ENCODE data around the gene HRH2. TPM values are rescaled to one million over a fixed set of nuclear protein-coding genes. Genes with fewer than 3 reads are reported as not detected.

Gene HRH2
- total RNA-seq, 2 experiments from 2014 or later: 23.2 to 24.5 TPM

GRCh38 chr5:175731172-175731571 lies 73.3 kb downstream of the HRH2 start:
- DNase-seq (no peak), ATAC-seq (no peak)
- Mint-ChIP-seq H3K27ac (no peak overlapping the region), H3K36me3 (ENCODE audit: low read depth) (no peaks in the 10 kb centered on the region), H3K9me3 (no peaks in the 10 kb centered on the region), H3K4me3 (no peak overlapping the region), H3K27me3 (peaks cover 10% of the 10 kb centered on the region), H3K4me1 (ENCODE audit: low read depth) (peaks cover 5% of the 10 kb centered on the region)
- POLR2A ChIA-PET: no interaction called here
- intact Hi-C loops (cut with micrococcal nuclease): no loop called here
- no peak for TF ChIP-seq CTCF (IDR thresholded peaks at IDR 0.05)
- CTCF ChIA-PET: interaction anchor here (0.6 to 6.4 kb wide), 16 partner anchors 12 to 198 kb away, joined by 3 to 86 read pairs (median 5); no protein-coding TSS in a partner anchor

GRCh38 chr5:175731756-175732465 lies 74.0 kb downstream of the HRH2 start:
- CTCF ChIA-PET: interaction anchor here (1.0 to 1.5 kb wide), 2 partner anchors 100 to 198 kb away, joined by 3 to 4 read pairs; no protein-coding TSS in a partner anchor
- H3K27ac Mint-ChIP-seq: no peak overlapping the region
- DNase-seq: no peak
- H3K27me3 Mint-ChIP-seq: peaks cover 10% of the 10 kb centered on the region
- intact Hi-C loops (cut with micrococcal nuclease): no loop called here
- no peak for ATAC-seq
- no peak overlapping the region for H3K4me3 Mint-ChIP-seq
- POLR2A ChIA-PET: no interaction called here
- H3K4me1 Mint-ChIP-seq (ENCODE audit: low read depth): peaks cover 5% of the 10 kb centered on the region
- H3K9me3 Mint-ChIP-seq: no peaks in the 10 kb centered on the region
- H3K36me3 Mint-ChIP-seq (ENCODE audit: low read depth): no peaks in the 10 kb centered on the region
- no peak for TF ChIP-seq CTCF (IDR thresholded peaks at IDR 0.05)

GRCh38 chr5:175733017-175733416 lies 75.1 kb downstream of the HRH2 start:
- intact Hi-C loops (cut with micrococcal nuclease): no loop called here
- Mint-ChIP-seq H3K4me1 (ENCODE audit: low read depth) (peaks cover 5% of the 10 kb centered on the region), H3K27me3 (peaks cover 10% of the 10 kb centered on the region), H3K27ac (no peak overlapping the region), H3K9me3 (no peaks in the 10 kb centered on the region), H3K36me3 (ENCODE audit: low read depth) (no peaks in the 10 kb centered on the region), H3K4me3 (no peak overlapping the region)
- ChIA-PET POLR2A (no interaction called here), CTCF (interaction anchor here (1.5 kb wide), 1 partner anchor 99 kb away, joined by 3 read pairs; no protein-coding TSS in a partner anchor)
- ATAC-seq (no peak), DNase-seq (no peak)
- no peak for TF ChIP-seq CTCF (IDR thresholded peaks at IDR 0.05)

GRCh38 chr5:175734016-175734415 lies 76.1 kb downstream of the HRH2 start:
- ATAC-seq (no peak), DNase-seq (no peak)
- Mint-ChIP-seq H3K9me3 (no peaks in the 10 kb centered on the region), H3K36me3 (ENCODE audit: low read depth) (no peaks in the 10 kb centered on the region), H3K27me3 (peaks cover 16% of the 10 kb centered on the region), H3K27ac (no peak overlapping the region), H3K4me1 (ENCODE audit: low read depth) (peaks cover 5% of the 10 kb centered on the region), H3K4me3 (no peak overlapping the region)
- CTCF ChIA-PET: no interaction called here
- TF ChIP-seq CTCF (IDR thresholded peaks at IDR 0.05): no peak
- POLR2A ChIA-PET: no interaction called here
- intact Hi-C loops (cut with micrococcal nuclease): no loop called here

GRCh38 chr5:175734501-175734900 lies 76.6 kb downstream of the HRH2 start:
- no peaks in the 10 kb centered on the region for H3K36me3 Mint-ChIP-seq (ENCODE audit: low read depth)
- ChIA-PET CTCF (no interaction called here), POLR2A (no interaction called here)
- no peak overlapping the region for H3K27ac Mint-ChIP-seq
- DNase-seq (no peak), ATAC-seq (no peak)
- intact Hi-C loops (cut with micrococcal nuclease): no loop called here
- H3K4me1 Mint-ChIP-seq (ENCODE audit: low read depth): peaks cover 4% of the 10 kb centered on the region
- no peak for TF ChIP-seq CTCF (IDR thresholded peaks at IDR 0.05)
- no peak overlapping the region for H3K4me3 Mint-ChIP-seq
- H3K27me3 Mint-ChIP-seq: peaks cover 16% of the 10 kb centered on the region
- no peaks in the 10 kb centered on the region for H3K9me3 Mint-ChIP-seq
